NB4 (cell line): Measurements from ENCODE around the gene EIPR1.

Source experiments
- DNase-seq: peaks from one replicate; pipeline ENCODE4 v3.0.0; 2010; ENCODE audit warnings: low read depth
- H3K4me3 ChIP-seq: one replicate; pipeline ENCODE4 v1.5.1; 2011; ENCODE audit warnings: mild to moderate bottlenecking, low read depth, low read length, moderate library complexity
- MYC ChIP-seq: IDR thresholded peaks from 2 replicates; pipeline ENCODE4 v1.6.1; 2011; ENCODE audit warnings: low read depth, low read length
- POLR2A ChIP-seq: IDR thresholded peaks from 2 replicates; pipeline ENCODE4 v1.6.1; 2011; ENCODE audit warnings: mild to moderate bottlenecking; ENCODE audit not compliant: insufficient read length; ENCODE audit errors: extremely low read depth
- TF ChIP-seq, protein P1 (sequence below): IDR thresholded peaks from one replicate; pipeline ENCODE4 v1.5.1; 2012; ENCODE audit warnings: low read depth, low read length
- TF ChIP-seq, protein P2 (sequence below): IDR thresholded peaks from 2 replicates; pipeline ENCODE4 v1.6.1; 2011; ENCODE audit warnings: low read depth, low read length

The EIPR1 gene

GRCh38 chr2:3321825-3322224 lies 55.8 kb downstream of the EIPR1 start:
- no peak overlapping the region for H3K4me3 ChIP-seq
- TF ChIP-seq POLR2A (no peak), MYC (no peak)
- TF ChIP-seq, protein P1, sequence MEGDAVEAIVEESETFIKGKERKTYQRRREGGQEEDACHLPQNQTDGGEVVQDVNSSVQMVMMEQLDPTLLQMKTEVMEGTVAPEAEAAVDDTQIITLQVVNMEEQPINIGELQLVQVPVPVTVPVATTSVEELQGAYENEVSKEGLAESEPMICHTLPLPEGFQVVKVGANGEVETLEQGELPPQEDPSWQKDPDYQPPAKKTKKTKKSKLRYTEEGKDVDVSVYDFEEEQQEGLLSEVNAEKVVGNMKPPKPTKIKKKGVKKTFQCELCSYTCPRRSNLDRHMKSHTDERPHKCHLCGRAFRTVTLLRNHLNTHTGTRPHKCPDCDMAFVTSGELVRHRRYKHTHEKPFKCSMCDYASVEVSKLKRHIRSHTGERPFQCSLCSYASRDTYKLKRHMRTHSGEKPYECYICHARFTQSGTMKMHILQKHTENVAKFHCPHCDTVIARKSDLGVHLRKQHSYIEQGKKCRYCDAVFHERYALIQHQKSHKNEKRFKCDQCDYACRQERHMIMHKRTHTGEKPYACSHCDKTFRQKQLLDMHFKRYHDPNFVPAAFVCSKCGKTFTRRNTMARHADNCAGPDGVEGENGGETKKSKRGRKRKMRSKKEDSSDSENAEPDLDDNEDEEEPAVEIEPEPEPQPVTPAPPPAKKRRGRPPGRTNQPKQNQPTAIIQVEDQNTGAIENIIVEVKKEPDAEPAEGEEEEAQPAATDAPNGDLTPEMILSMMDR = no peak
- TF ChIP-seq, protein P2, sequence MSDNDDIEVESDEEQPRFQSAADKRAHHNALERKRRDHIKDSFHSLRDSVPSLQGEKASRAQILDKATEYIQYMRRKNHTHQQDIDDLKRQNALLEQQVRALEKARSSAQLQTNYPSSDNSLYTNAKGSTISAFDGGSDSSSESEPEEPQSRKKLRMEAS = no peak
- no peak for DNase-seq

DNA sequence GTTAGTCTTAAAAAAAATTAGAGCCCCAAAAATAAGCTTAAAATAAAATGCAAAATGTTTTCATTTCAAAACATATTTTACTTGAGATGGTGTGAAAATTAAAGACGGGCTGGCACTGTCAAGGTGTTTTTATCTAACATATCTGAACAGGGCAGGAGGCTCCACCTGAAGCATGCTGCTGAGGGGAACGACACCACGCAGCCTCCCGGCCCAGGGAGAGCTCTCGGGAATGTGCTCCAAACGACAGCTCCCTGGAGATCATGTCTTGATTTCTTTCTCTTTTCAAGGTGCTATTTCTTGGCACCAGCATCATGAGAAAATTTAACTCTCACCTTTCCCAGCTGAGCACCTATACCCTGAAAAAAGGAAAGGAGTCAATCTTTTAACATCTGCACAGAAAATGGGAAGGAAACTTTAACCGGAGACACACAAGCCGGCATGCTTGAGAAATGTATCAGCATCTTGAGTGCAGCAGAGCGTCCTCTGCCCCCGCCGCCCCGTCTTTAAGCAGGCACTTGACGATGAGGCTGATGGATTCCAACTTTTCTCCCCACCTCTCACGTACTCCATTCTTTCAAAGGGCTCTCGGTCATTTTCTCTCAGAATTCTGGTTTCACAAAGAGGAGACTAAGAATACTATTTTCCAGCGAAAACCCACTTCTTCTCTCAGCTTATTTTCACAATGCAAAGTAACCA lies 56.6 kb downstream of the EIPR1 start:
- H3K4me3 ChIP-seq = no peak overlapping the region
- TF ChIP-seq POLR2A (no peak), MYC (no peak)
- TF ChIP-seq, protein P2 = no peak
- TF ChIP-seq, protein P1 = no peak

GRCh38 chr2:3319745-3320566 lies 57.7 kb downstream of the EIPR1 start:
- DNase-seq = no peak
- TF ChIP-seq, protein P2 = no peak
- TF ChIP-seq, protein P1 = no peak
- TF ChIP-seq POLR2A = no peak
- TF ChIP-seq MYC = no peak

More for the DNA sequence above, 56.6 kb downstream of the EIPR1 start:
- DNase-seq = no peak

GRCh38 chr2:3319134-3319533 lies 58.5 kb downstream of the EIPR1 start:
- H3K4me3 ChIP-seq = no peak overlapping the region
- TF ChIP-seq POLR2A (no peak), MYC (no peak)
- TF ChIP-seq, protein P2 = no peak
- TF ChIP-seq, protein P1 = no peak
- no peak for DNase-seq

More at GRCh38 chr2:3319745-3320566, 57.7 kb downstream of the EIPR1 start:
- no peak overlapping the region for H3K4me3 ChIP-seq

DNA sequence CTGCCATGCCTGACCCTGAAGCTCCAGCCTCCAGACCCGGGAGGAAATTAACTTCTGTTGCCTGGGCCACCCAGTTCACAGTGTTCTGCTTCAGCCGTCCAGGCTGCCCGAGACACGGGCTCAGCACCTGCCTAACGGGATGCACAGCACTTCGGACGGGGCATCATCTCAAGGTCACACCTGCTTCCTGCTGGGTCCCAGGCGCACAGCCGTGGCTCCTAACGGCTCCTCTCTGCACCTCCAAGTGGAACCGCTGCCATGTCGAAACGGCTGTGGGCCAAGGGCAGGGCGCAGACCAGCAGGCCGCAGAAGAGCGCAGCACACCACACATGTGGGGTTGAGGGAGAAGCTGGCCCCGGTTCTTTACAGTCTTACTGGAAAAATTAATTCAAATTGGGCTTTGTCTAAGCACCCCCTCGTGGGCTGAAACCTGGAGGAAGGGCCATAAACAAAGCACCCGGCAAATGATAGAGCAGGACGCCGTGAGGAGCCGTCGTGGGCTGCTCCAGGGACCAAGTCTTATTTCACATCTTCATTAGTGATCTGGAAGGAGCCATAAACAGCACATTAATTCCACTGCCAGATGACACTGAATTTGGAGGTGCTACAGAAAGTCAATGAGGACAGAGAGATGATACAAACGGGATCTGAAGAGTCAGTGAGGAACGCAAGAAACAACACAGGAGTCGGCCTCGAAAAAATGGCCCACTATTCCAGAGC lies 59.6 kb downstream of the EIPR1 start:
- TF ChIP-seq POLR2A = no peak
- TF ChIP-seq MYC = no peak
- TF ChIP-seq, protein P1 = no peak
- TF ChIP-seq, protein P2 = no peak
- no peak overlapping the region for H3K4me3 ChIP-seq
- DNase-seq = no peak
